AG20443 (cell line): Measurements from ENCODE around the gene DPH7.
"Not testable (repeated sequence)": the region's sequence is repeated elsewhere in the genome, so short reads cannot be mapped to it uniquely, and the experiment has no call there.

Source experiments
- DNase-seq: peaks from one replicate; pipeline ENCODE4 v3.0.0; 2012; ENCODE audit warnings: low spot score, mixed read lengths

DPH7 gene

GRCh38 chr9:137606005-137606621 is 27.4 kb upstream of the DPH7 start:
- DNase-seq, result no peak

- DNase-seq, result peak; percentile 98
These were observed 26.6 kb upstream of the DPH7 start, which contains the start of gene ARRDC1 for GRCh38 chr9:137605121-137606004. Gene ARRDC1, plus strand, starts transcription at chr9:137605686. Its CDS starts 32 bp downstream, at chr9:137605718.

GRCh38 chr9:137604345-137605086 is 25.8 kb upstream of the DPH7 start:
- no peak for DNase-seq

- DNase-seq, result no peak
These were observed 25.2 kb upstream of the DPH7 start for GRCh38 chr9:137603879-137604278.

GRCh38 chr9:137602661-137603060 is 23.9 kb upstream of the DPH7 start:
- DNase-seq, result no peak

- no peak for DNase-seq
These were observed 20.2 kb upstream of the DPH7 start for GRCh38 chr9:137598943-137599342.

- DNase-seq, result not testable (repeated sequence)
These were observed 17.9 kb upstream of the DPH7 start for GRCh38 chr9:137596577-137596976.

- no peak for DNase-seq
These were observed 14.5 kb upstream of the DPH7 start for GRCh38 chr9:137593176-137593575.

GRCh38 chr9:137592767-137593166 is 14.0 kb upstream of the DPH7 start:
- DNase-seq, result no peak

GRCh38 chr9:137590469-137591383 is 12.0 kb upstream of the DPH7 start, which contains the start of gene ZMYND19:
Gene ZMYND19, minus strand, starts transcription at chr9:137590512. Its CDS starts 249 bp downstream, at chr9:137590263.
- DNase-seq, result peak; percentile 100

- no peak for DNase-seq
These were observed 11.4 kb upstream of the DPH7 start for GRCh38 chr9:137590123-137590468.

- DNase-seq, result peak; percentile 51
These were observed 10.9 kb upstream of the DPH7 start for GRCh38 chr9:137589441-137590122.

- DNase-seq, result no peak
These were observed 10.2 kb upstream of the DPH7 start for GRCh38 chr9:137588891-137589290.

- no peak for DNase-seq
These were observed 9.6 kb upstream of the DPH7 start for GRCh38 chr9:137588311-137588710.

- no peak for DNase-seq
These were observed 8.1 kb upstream of the DPH7 start for GRCh38 chr9:137586854-137587253.

GRCh38 chr9:137583957-137584356 is 5.2 kb upstream of the DPH7 start:
- DNase-seq, result no peak

GRCh38 chr9:137583347-137583746 is 4.6 kb upstream of the DPH7 start:
- no peak for DNase-seq

- no peak for DNase-seq
These were observed 3.6 kb upstream of the DPH7 start for GRCh38 chr9:137582286-137582860.

GRCh38 chr9:137581361-137582285 is 2.9 kb upstream of the DPH7 start:
- no peak for DNase-seq

GRCh38 chr9:137580954-137581322 is 2.2 kb upstream of the DPH7 start:
- DNase-seq, result no peak
